Sigmoid colon (tissue), 7 donors: ENCODE data around the gene ZAR1L. TPM values are rescaled to one million over a fixed set of nuclear protein-coding genes. Genes with fewer than 3 reads are reported as not detected.

Source experiments
- DNase-seq: peaks from one replicate; pipeline ENCODE4 v3.0.0-alpha.2; 2019
- H3K27ac ChIP-seq, 4 donors: fragments of 200-600 bp; sonication (generic); one replicate each; pipeline ENCODE4 v1.5.1; 2016 to 2019; ENCODE audit warnings: mild to moderate bottlenecking in 1 of 4
- H3K27me3 ChIP-seq, 3 donors: fragments of 200-600 bp; sonication (generic); one replicate each; pipeline ENCODE4 v1.5.1; 2019; ENCODE audit warnings: mild to moderate bottlenecking in 1 of 3
- H3K36me3 ChIP-seq, 4 donors: fragments of 200-600 bp; sonication (generic); one replicate each; pipeline ENCODE4 v1.5.1; 2016 to 2019
- H3K4me1 ChIP-seq, 4 donors: fragments of 200-600 bp; sonication (generic); one replicate each; pipeline ENCODE4 v1.5.1; 2017 to 2019
- H3K4me3 ChIP-seq, 4 donors: fragments of 200-600 bp; sonication (generic); one replicate each; pipeline ENCODE4 v1.5.1; 2017 to 2019; ENCODE audit warnings: mild to moderate bottlenecking in 2 of 4, moderate library complexity in 1 of 4
- H3K9me3 ChIP-seq, 4 donors: fragments of 200-600 bp in 3 of 4; sonication (generic) in 3 of 4; one replicate each; pipeline versions ENCODE4 v1.5.1 to v1.6.1; 2013 to 2019
- CTCF ChIP-seq, 4 experiments: fragments of 450-650 bp in 3 of 4; fragments of 200-600 bp in 1 of 4; IDR thresholded peaks; one replicate each; pipeline ENCODE4 v1.5.1; 2016 to 2019; ENCODE audit warnings: antibody characterized with exemption in 4 of 4, mild to moderate bottlenecking in 3 of 4, moderate library complexity in 2 of 4
- EP300 ChIP-seq, 4 donors: sonication (generic); formaldehyde crosslinking; IDR thresholded peaks; one replicate each; pipeline ENCODE4 v1.6.1; 2017; ENCODE audit warnings: antibody characterized with exemption in 4 of 4
- POLR2A ChIP-seq, 2 donors: fragments of 450-650 bp; IDR thresholded peaks; one replicate each; pipeline ENCODE4 v1.6.1; 2016; ENCODE audit warnings: antibody characterized with exemption in 2 of 2, mild to moderate bottlenecking in 2 of 2, moderate library complexity in 2 of 2
- POLR2AphosphoS5 ChIP-seq, 4 donors: sonication (generic); formaldehyde crosslinking; IDR thresholded peaks; one replicate each; pipeline ENCODE4 v1.6.1; 2017; ENCODE audit warnings: antibody characterized with exemption in 4 of 4
- WGBS, 2 donors: extraction: QIAGEN DNeasy Blood & Tissue Kit; methylation state at CpG; one replicate each; pipeline ENCODE4 v1.1.7; 2013; 5-methylcytosine and 5-hydroxymethylcytosine counted together
- intact Hi-C: fragments of 100-400 bp; cut with DNase I; formaldehyde crosslinking; loops from one replicate; pipeline ENCODE4 v1.15.1; 2023
- polyA plus RNA-seq, 3 donors: library from polyadenylated mRNA; stranded (reverse); fragments of 200-250 nt; gene quantifications; one replicate each; pipeline ENCODE4 v1.2.3, GENCODE V29; 2013
- total RNA-seq, 4 donors: library from RNA; depleted of rRNA; stranded (reverse); fragments of >200 nt; gene quantifications; one replicate each; pipeline ENCODE4 v1.1.0, GENCODE V29; 2016
- donor health status: healthy with polysubstance abuse.
- donor health status: Bipolar disorder and iron deficiency.
- donor health status: healthy.

Gene ZAR1L
- total and polyA plus RNA-seq, 7 donors, result not detected

- no peak for TF ChIP-seq POLR2A (IDR thresholded peaks at IDR 0.05)
- no peak for TF ChIP-seq EP300 (IDR thresholded peaks at IDR 0.05)
- TF ChIP-seq CTCF (IDR thresholded peaks at IDR 0.05), result no peak
- peak in 2 of 4 donors; percentile 5 to 18 for TF ChIP-seq POLR2AphosphoS5 (IDR thresholded peaks at IDR 0.05)
- intact Hi-C loops, result no loop called here
- H3K9me3 ChIP-seq, result no peaks in the 10 kb centered on the region
- H3K27me3 ChIP-seq, result no peaks in the 10 kb centered on the region
- H3K4me1 ChIP-seq, result peaks cover 0 to 42% (median 10%) of the 10 kb centered on the region in 4 donors
- WGBS, 2 donors, result 38 to 72% methylated on average over 10 of the region's 10 CpGs
- no peak for DNase-seq
- peak overlapping the region; percentile 76 to 86 (median 83) for H3K27ac ChIP-seq
- peak overlapping the region; percentile 4 to 45 (median 36) for H3K4me3 ChIP-seq
- peaks cover 0 to 7% (median 0%) of the 10 kb centered on the region in 4 donors for H3K36me3 ChIP-seq
Measured at GRCh38 chr13:32254916-32255723, 60.0 kb downstream of the ZAR1L start.

DNA sequence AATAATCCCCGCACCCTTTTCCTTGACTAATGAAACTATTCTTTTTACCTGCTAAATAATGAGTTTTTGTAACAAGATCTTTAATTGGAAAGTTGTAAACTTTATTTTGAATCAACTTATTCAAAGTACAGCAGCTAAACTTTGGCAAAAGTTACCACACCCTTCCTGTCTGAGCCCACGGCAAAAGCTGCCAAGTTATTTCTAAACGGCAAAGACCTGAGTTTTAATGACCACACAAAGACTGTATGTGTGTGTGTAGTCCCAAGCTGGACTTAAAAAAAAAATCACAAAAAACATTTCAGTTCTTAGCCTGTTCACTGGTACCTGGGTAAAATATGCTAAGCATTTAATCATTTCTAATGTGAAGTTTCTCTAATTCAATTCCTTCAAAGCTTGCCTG lies 60.7 kb downstream of the ZAR1L start:
- Histone ChIP-seq H3K4me3 (peak overlapping the region; percentile 18 to 45 (median 36)), H3K27ac (peak overlapping the region; percentile 76 to 86 (median 83)), H3K27me3 (no peaks in the 10 kb centered on the region), H3K4me1 (peaks cover 0 to 37% (median 8%) of the 10 kb centered on the region in 4 donors), H3K36me3 (peaks cover 0 to 14% (median 0%) of the 10 kb centered on the region in 4 donors), H3K9me3 (no peaks in the 10 kb centered on the region)
- 9 to 53% methylated on average over 3 of the region's 3 CpGs for WGBS, 2 donors
- DNase-seq, result no peak
- TF ChIP-seq POLR2AphosphoS5 (IDR thresholded peaks at IDR 0.05) (no peak), POLR2A (IDR thresholded peaks at IDR 0.05) (no peak), CTCF (IDR thresholded peaks at IDR 0.05) (no peak), EP300 (IDR thresholded peaks at IDR 0.05) (no peak)
- intact Hi-C loops, result no loop called here

GRCh38 chr13:32253911-32254399 lies 61.2 kb downstream of the ZAR1L start:
- Histone ChIP-seq H3K27ac (peak overlapping the region; percentile 76 to 86 (median 83)), H3K27me3 (no peaks in the 10 kb centered on the region), H3K36me3 (peaks cover 0 to 18% (median 0%) of the 10 kb centered on the region in 4 donors), H3K4me3 (peak overlapping the region; percentile 18 to 45 (median 36)), H3K9me3 (no peaks in the 10 kb centered on the region), H3K4me1 (peaks cover 0 to 37% (median 8%) of the 10 kb centered on the region in 4 donors)
- 17 to 66% methylated on average over 14 of the region's 14 CpGs for WGBS, 2 donors
- TF ChIP-seq POLR2AphosphoS5 (IDR thresholded peaks at IDR 0.05), result peak; percentile 39 to 65 (median 48)
- TF ChIP-seq POLR2A (IDR thresholded peaks at IDR 0.05), result no peak
- peak in 2 of 4 donors; percentile 55 to 64 for TF ChIP-seq EP300 (IDR thresholded peaks at IDR 0.05)
- no peak for TF ChIP-seq CTCF (IDR thresholded peaks at IDR 0.05)
- DNase-seq, result no peak
- intact Hi-C loops, result no loop called here

Other genes starting within 250 kb of the ZAR1L start
- 1 to 10 TPM in 1 of 4 donors, under 1 TPM in 3; 0.49 to 1.1 (median 0.63) TPM for gene BRCA2, start 145 bp upstream of the ZAR1L start, total RNA-seq
- 1 to 10 TPM in 1 of 3 donors, under 1 TPM in 1, not detected in 1; 0.23 to 2.4 TPM for gene BRCA2, start 145 bp upstream of the ZAR1L start, polyA plus RNA-seq
- 10 to 100 TPM; 17.7 to 34.9 (median 20.9) TPM for gene N4BP2L1, start 112.8 kb upstream of the ZAR1L start, total RNA-seq
- 10 to 100 TPM in 1 of 3 donors, 1 to 10 TPM in 2; 7.8 to 13.2 (median 8.8) TPM for gene N4BP2L1, start 112.8 kb upstream of the ZAR1L start, polyA plus RNA-seq
- gene N4BP2L2, start 223.4 kb upstream of the ZAR1L start, total RNA-seq, result 100 to 1,000 TPM; 160 to 232 (median 222) TPM
- gene N4BP2L2, start 223.4 kb upstream of the ZAR1L start, polyA plus RNA-seq, result 10 to 100 TPM; 22.0 to 39.6 (median 26.4) TPM